Stimulated activated CD4-positive, alpha-beta T cell treated with anti-CD3 and anti-CD28 coated beads, Interleukin-2, amount 100 ng/mL, for 48 hours (primary cell): ENCODE results near the gene TMEM53.
"Not testable (repeated sequence)": the region's sequence is repeated elsewhere in the genome, so short reads cannot be mapped to it uniquely, and the experiment has no call there.

Experiments used
- DNase-seq, 2 donors: peaks; one replicate each; pipeline ENCODE4 v3.0.0-alpha.2; 2020

TMEM53 gene

DNA sequence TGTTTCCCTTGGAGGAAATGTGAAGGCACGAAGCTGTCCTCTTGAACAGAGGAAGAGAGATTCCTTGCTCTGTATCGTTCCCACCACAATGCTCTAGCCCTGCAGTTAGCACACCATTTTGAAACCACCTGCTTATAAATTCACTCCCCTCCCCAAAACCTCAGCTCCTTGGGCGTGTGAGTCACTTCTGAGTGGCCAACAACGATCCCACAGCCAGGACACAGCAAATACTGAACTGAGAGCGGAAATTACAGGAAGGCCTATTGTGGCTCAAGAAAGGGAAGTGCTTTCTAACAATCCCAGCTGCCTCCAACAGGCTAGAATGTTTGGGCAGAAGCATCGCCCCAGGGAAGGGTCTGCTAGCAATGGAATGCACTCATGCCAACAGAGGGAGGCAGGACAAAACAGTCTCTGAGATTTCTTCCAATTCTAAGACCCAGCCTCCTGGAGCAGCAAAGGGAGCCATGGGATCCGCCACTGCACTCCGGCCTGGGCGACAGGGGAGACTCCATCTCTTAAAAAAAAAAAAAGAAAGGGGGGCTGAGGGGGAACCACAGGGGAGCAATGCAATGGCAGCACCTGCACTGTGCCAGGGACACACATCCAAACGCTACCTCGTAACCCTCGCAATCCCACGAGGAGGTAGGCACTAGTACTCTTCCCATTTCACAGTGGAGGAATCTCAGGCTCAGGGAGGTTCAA, 1.9 kb downstream of the TMEM53 start:
- DNase-seq = no peak

DNA sequence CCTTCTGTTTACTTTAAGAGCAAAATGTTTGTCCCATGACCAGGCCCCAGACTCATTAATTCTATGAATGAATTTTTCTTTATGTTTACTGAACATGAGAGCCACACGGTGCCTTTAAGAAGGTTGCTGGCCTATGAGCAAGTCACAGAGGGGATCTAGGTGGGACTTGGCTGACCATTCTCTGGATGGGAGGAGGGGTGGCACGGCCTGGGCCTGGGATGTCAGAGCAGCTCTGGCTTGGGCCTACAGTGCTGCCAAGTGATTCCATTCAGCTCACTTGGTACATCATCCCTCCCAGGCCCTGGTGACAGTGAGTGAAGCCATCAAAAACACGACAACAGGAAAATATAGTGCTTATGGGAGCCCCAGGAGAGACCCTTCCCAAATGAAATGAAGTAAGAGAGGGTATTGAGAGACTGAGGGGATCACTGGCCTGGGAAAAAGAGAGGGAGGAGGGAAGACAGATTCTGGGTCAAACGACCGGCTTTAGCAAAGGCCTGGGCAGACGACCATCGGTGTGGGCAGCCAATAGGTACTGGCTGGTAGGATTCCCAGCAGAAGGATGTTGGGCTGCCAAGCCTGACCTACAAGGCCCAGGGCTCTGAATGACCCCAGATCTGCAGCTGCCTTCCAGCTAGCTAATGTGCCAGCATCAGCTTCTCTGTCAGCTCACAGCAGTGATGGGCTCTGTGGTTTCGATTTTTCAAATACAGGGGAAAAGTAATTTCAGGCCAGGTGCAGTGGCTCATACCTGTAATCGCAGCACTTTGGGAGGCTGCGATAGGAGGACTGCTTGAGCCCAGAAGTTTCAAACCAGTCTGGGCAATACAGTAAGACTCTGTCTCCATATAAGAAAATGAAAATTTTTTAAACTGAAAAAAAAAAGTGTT, 3.3 kb downstream of the TMEM53 start:
- no peak for DNase-seq

DNA sequence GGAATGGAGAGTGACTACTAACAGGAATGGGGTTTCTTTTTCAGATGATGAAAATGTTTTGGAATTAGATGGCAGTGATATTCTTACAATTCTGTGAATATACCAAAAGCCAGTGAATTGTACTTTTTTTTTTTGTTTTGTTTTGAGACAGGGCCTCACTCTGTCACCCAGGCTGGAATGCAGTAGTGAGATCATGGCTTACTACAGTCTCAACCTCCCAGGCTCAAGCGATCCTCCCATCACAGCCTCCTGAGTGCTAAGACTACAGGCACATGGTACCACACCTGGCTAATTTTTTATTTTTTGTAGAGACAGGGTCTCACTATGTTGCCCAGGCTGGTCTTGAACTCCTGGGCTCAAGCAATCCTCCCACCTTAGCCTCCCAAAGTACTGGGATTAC, 7.6 kb downstream of the TMEM53 start:
- not testable (repeated sequence) for DNase-seq

DNA sequence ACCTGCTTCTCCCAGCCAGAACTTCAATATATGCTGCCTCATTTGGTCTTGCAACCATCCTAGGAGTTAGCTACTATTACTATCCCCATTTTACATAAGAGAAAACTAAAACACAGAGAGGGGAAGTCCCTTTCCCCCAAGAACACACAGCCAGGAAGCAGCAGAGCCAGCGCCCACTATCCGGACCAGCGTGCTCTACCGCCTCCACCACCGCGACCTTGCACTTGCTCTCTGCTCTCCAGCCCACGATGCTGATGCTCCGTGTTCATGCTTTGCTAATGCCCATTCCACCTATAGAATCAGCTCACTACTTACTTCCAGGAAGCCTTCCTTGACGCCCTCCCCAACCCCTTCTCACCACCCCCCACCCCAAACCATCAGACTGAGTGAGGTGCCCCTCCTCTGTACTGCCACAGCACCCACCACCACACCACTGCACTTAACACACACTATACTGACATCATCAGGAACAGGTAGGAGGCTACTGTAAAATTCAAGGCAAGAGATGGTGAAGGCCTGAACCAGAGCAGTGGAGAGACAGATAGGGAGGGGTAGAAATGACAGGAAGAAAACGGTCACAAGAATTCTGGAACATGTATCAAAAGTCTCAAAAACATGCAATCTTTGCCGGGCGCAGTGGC, 9.4 kb downstream of the TMEM53 start:
- peak; percentile 23 to 28 for DNase-seq

DNA sequence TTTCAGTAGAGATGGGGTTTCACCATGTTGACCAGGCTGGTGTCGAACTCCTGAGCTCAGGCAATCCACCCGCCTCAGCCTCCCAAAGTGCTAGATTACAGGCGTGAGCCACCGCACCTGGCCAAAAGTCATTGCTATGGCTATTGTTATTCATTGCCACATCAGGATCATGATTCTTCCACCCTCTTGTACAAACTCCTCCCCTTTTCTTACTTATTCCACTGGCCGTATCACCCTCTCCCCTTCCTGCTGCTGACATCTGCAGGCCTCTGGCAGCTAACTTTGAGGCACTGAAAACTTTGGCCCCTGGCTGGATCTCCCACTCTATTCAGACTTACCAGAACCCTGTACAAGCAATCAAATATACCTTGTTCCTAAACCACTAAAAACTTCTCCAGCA, 10.9 kb downstream of the TMEM53 start:
- DNase-seq = no peak

DNA sequence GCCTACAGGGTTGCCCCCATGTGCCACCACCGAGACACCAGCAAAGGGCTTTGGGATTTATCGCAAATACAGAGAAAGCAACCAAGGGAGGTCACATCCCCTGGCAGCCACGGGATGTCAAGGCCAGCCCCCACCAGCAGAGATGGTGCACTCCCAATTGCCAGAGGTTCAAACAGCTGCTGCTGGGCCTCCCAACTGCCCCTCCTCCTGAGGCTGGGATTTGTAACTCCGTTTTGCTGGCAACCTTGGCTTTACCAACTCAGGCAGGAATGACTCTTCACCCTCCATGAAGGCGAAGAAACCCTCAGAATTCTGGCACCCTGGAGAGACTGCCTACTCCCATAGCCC, 11.6 kb downstream of the TMEM53 start:
- DNase-seq = no peak

DNA sequence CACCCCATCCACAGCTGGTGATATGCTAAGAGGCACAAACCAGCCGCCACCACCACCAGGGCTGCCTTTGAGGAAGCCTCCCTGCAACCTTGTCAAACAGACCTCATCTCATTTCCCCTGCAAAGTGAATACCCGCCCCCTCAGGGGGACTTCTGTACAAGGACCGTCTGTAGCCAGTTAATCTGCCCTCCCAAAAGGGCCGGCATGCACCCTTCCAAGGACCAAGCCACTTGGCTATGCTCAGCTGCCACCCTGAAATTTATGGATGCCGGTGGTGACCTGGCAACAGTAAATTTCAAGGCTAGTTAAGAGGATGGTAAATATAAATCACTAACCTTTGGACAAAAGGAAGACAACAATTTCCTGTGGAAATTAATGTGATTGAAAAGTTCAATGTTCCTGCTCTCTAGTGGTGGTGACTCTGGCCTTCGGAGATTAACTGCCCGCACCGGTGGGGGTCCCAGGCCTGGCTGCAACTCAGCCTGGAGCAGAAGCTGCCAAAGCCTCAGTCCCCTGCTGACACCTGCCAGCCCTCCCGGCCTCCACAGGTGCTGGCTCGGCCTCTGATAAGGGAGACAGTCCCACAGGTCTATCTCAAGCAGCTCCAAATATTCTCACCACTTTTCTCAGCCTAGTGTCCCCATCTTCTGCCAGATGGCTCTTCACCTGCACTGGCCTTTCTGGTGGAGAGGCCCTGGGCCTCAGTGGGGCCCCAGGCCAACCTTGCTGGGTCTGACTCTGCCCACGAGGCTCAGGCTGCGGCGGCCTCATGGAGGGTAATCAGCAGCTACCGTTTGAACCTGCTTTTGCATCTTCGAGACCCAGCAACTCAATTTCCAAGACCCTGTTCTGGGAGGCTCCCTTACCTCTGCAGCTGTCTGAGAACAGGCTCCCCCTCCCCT, 12.2 kb downstream of the TMEM53 start:
- no peak for DNase-seq

DNA sequence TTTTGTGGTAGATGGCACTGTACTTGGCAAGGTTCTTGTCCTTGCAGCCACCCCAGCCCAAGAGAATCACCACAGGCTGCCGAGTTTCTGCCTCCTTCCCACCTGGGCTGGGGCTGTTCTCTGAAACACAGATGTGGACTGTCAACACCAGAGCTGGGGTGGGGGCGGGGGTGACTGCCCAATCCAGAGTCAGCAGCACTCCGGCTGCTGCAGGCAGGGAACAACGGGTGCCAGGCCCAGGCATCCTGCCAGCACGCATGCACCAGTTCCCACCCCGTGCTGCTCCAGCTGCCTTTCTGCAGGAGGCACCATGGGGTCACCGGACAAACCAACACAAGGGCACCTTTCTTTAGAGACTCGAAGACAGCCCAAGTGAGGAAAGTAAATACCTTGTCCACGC, 14.1 kb downstream of the TMEM53 start:
- DNase-seq = no peak

DNA sequence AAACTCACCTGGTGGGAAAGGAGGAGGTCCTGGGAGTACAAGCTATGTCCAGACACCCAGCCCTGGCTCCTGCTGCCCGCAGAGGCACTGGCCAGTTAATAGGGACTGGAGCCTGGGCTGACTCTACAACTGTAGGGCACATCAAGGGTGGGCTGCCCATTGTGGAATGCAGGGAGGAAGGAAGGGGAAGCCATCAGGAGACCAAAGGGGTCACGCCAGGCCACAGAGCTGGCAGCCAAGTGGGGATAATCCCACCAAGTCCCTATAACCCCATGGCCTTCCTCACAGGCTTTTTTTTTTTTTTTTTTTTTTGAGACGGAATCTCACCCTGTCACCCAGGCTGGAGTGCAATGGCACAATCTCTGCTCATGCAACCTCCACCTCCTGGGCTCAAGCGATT, 14.7 kb downstream of the TMEM53 start:
- no peak for DNase-seq

DNA sequence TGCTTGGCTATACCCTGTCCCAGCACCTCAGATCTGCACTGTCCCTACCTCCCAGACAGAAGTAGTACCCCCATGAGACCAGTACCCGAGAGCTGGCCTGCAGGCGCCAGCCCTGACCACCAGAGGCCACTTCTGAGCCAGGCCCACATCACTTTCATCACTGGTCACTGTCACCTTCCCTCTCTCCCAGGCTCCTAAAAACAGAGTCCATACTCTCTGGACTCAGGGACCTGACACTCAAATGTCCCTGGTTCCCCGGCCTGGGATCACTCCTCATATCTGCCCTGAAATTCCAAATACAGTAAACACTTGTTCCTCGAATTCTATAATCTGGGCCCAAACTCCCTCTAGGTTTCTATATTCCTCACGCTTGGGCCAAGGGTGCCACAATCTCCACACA, 18.7 kb downstream of the TMEM53 start:
- DNase-seq = no peak

DNA sequence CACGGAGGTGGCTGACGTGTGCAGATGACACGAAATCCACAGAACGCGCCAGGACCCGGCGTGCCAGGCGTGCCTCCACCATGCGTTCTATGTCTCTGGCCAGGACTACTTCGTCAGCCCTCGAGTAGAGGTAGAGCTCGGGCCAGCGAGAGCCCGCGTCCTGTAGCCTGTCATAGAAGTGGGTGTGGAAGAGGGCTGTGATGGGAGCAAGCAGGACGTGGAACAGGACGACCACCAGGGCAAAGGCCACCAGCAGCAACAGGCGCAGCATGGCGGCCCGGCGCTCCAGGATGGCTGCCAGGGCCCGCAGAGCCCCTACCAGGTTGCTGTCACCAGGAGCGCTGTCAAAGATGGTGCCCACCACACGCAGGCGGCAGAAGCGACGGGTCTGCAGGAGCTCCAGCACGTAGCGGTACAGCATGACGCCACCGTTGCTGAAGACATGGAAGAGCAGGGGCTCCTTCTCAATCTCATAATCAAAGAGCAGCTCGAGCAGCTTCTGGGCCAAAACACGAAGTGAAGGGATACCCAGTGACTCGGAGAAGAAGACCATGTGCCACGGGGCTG, 19.6 kb downstream of the TMEM53 start:
- no peak for DNase-seq

DNA sequence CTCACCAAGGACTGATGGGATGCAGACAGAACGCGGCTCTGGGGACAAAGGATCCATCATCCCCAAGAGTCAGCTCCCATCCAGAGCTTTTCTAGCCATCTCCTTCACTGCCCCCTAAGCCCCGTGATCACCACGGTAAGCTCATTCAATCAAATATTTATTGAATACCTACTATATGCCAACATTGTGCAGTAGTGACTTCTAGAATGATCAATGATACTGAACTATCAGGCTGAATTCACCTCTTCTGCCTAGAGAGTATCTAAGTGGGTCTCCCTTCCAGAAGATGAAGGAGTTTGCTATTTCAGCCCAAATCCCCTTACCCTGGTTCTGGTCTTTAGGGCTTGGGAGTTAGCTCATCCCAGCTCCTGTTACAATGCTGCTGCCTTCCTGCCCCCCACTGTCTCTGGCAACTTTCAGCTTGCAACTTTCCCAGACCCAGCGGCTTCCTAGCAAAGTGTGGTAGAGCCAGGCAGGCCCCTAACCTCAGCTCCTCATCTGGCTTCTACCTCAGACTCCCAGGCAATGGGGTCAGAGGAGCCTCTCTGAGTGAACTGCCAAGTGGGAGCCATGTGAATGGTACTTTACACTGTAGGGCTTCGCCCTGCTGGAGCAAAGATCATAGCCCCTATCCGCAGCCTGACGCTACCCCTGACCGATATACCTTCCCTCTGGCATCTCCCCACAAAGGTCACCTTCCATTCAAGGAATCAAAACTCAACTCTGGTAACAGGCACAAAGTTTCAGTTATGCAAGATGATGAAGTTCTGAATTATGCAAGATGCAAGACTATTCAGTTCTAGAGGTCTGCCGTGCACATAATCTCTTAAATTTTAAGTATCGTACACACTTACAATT, 20.9 kb downstream of the TMEM53 start:
- DNase-seq = no peak

DNA sequence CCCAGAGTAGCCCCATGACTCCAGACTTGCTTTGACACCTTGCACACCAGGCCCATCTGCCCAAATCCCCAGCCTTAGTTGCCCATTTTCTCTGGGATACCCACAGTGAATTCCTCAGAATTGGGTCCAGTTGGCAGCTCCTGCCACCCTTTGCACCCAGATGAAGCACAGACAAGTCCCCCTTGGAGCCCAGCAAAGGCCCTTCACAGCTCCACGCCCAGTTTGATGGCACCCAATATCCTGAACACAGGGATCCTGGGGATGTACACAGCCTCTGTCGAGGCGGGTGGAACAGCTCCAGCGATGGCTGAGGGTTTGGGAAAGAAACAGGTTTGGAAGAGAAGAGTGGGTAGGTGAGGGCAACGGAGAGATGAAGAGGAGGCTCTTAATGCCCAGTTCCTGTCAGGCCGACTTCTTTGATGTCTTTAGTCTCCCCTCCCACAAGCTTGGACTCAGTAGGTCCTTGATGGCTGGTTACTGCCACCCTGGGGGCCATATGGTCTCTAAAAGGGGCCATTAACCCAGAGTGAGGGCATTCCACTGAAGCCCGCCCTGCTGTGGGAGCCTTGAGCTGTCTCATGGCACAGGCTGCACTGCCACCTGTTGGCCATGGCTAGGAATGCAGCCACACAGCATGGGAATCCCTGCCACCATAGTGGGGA, 21.7 kb downstream of the TMEM53 start:
- peak; percentile 74 to 75 for DNase-seq

DNA sequence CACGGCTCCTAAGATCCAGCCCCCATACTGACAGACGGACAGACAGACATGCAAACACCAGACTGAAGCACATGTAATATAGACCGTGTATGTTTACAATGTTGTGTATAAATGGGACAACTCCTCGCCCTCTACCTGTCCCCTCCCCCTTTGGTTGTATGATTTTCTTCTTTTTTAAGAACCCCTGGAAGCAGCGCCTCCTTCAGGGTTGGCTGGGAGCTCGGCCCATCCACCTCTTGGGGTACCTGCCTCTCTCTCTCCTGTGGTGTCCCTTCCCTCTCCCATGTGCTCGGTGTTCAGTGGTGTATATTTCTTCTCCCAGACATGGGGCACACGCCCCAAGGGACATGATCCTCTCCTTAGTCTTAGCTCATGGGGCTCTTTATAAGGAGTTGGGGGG, 23.2 kb downstream of the TMEM53 start:
- no peak for DNase-seq

DNA sequence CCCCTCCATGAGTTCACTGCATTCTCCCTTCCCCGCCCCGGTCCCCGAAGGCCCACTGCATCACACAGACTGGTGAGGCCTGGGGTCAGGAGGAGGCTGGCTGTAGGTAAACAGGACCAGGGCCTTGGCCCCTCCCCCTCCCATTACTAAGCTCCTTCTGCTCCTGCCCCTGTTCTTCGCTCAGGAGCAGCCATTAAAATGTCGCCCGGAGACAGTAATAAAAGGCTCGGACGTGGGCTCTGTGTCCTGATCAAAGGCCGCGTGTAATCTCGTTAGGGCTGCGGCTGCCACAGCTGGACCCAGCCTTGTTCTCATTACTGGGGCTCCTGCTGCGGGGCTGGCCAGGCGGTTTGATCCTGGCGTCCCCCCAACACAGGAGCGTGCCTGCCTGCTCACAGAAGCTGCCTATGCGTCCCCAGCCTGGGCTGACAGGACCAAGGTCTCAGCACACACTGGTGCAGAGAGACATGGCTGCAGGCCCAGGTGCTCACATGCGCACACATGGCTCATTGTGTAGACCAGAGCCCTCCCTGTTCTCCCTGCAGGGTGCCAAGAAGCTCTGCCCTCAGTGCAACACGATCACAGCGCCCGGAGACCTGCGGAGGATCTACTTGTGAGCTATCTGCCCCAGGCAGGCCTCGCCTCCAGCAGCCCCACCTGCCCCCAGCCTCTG, 24.0 kb downstream of the TMEM53 start:
- no peak for DNase-seq

DNA sequence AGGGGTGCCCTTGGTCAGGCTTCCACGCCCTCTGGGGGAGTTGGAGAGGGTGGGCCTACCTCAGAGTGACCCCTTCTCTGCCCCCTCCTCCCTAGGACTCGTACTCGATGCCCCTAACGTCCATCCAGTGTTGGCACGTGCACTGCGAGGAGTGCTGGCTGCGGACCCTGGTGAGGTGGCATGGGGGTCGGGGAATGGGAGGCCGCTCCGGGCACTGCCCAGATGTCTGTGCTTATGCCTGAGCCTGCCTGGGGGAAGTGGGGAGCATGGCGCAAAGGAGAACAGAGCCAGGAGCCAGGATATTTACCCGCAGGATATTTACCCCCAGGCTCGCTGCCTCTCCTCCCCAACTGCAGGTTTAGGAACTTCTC, 24.5 kb downstream of the TMEM53 start:
- DNase-seq = no peak

DNA sequence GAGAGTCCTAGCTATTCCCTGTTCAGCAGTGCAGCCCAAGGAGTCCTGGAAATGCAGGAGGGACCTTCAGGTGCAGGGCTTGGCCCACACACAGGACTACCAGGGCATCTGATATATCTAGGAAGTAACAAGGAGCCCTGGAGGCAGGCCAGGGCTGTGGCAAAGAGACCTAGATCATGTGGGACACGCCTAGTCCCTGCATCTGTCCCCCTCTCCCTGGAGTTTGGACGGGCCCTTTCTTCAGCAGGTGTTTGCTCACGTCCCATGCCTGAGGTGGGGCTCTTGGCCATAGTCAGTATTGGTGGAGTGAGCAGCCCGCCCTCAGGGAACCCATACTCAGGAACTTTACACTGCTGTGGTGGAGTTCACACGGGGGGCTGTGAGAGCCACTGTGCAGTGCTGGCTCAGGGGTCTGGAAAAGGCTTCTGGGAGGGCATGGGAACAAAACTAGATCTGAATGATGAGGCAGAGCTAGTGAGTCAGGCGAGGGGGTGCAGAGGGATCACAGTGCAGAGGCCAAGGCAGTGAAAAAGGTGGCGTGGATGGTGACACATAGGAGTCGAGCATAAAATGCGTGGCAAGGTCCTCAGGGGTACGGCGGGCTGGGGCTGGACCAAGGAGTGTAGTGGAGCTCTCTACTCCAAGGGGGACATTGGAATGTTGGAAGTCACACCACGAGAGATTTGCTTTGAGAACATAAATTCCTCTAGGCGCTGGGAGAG, 25.6 kb downstream of the TMEM53 start:
- no peak for DNase-seq

DNA sequence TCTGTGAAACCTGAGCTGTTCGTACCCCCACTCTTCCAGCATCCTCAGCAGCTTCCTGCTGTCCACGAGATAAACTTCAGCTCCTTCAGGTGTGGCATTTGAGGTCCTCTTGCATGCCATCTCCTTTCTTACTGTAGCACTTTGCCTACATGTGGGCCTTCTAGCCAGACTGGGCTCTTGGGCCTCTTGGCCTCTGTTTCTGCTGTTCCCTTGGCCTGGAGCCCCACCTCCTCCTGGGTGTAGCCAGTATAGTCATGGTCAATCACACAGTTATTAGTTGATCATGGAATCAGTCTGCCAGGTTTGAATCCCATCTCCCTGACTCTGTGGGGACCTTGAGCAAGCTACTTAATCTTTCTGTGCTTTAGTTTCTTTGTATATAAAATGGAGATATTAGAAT, 26.4 kb downstream of the TMEM53 start:
- no peak for DNase-seq

DNA sequence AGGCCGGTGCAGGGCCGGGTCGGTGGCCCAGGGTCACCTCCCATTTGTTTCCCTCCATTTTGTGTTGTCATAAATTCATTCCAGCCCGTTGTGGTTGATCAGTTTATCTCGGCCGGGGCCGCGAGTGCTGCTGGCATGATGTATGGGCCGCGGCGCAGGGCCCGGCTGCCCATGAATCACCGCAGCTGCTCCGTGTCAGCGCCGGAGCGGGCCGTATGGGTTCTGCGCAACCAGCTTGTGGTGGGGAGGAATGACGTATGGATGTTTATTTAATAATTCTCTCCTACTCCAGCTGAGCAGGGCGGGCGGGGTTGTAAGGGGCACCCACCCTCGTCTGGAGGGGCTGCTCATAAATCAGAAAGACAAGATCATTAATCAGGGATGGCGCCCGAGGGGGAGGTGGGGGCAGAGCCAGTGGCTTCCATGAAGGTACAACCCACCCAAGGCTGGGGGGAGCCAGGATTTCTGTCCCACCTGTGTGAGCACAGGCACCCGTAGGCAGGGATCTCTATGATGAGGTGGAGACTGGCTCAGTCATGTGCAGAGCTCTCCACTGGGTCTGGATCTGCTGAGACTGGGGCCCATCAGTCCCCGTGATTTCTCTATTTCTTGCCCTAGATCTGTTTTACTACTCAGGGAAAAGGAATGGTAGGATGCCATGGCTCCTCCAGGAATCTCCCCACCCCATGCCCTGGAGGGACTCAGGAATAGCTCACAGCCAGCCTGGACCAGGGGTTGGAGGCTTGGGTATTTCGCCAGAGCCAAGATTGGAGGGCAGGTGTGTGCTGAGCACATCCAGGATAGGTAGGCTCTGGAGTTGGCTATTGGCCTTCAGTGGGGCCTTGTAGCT, 27.8 kb downstream of the TMEM53 start:
- no peak for DNase-seq
